GM19324 (cell line): ENCODE data around the gene TRMT1.

Experiments
- ATAC-seq: cut with Tn5 transposase; IDR thresholded peaks from one replicate; pipeline ENCODE4 v1.9.1; 2021; ENCODE audit warnings: mild to moderate bottlenecking, moderate library complexity; ENCODE audit not compliant: unreplicated experiment, low FRiP score

The TRMT1 gene

GRCh38 chr19:13127811-13128575 is 11.5 kb upstream of the TRMT1 start:
- no peak for ATAC-seq

- no peak for ATAC-seq
Measured at GRCh38 chr19:13127051-13127450, 10.5 kb upstream of the TRMT1 start.

GRCh38 chr19:13122980-13123957 is 6.7 kb upstream of the TRMT1 start:
- no peak for ATAC-seq

GRCh38 chr19:13122275-13122878 is 5.8 kb upstream of the TRMT1 start:
- no peak for ATAC-seq

GRCh38 chr19:13121551-13122274 is 5.2 kb upstream of the TRMT1 start:
- no peak for ATAC-seq

GRCh38 chr19:13120817-13121216 is 4.3 kb upstream of the TRMT1 start:
- ATAC-seq = no peak

- ATAC-seq = no peak
Measured at GRCh38 chr19:13120031-13120430, 3.5 kb upstream of the TRMT1 start.

GRCh38 chr19:13119627-13120026 is 3.1 kb upstream of the TRMT1 start:
- no peak for ATAC-seq

- ATAC-seq = peak; percentile 20
Measured at GRCh38 chr19:13118424-13119193, 2.1 kb upstream of the TRMT1 start.

GRCh38 chr19:13117772-13118423 is 1.4 kb upstream of the TRMT1 start, which contains the start of gene NACC1:
Gene NACC1, plus strand, starts transcription at chr19:13118264. Its CDS starts 16,944 bp downstream, at chr19:13135208.
- ATAC-seq = peak; percentile 59

GRCh38 chr19:13117176-13117771 is 734 bp upstream of the TRMT1 start:
- ATAC-seq = no peak

GRCh38 chr19:13115936-13116281 is 631 bp downstream of the TRMT1 start:
- ATAC-seq = no peak

- no peak for ATAC-seq
Measured at GRCh38 chr19:13112555-13112954, 4.0 kb downstream of the TRMT1 start.

- ATAC-seq = no peak
Measured at GRCh38 chr19:13110099-13110610, 6.4 kb downstream of the TRMT1 start.

GRCh38 chr19:13109361-13110098 is 7.0 kb downstream of the TRMT1 start:
- ATAC-seq = no peak

- ATAC-seq = peak; percentile 2
Measured at GRCh38 chr19:13104848-13105711, 11.5 kb downstream of the TRMT1 start.

- peak; percentile 42 for ATAC-seq
Measured at GRCh38 chr19:13104360-13104847, 12.1 kb downstream of the TRMT1 start.
